ENCODE results near the gene CPEB1. TPM values are rescaled to one million over a fixed set of nuclear protein-coding genes. Genes with fewer than 3 reads are reported as not detected.

The CPEB1 gene
- total and polyA plus RNA-seq, 2 experiments from 2014 or later, result 4.1 to 9.4 TPM

GRCh38 chr15:82554849-82555248 lies 92.3 kb downstream of the CPEB1 start (continued):
- TF ChIP-seq, protein P1, sequence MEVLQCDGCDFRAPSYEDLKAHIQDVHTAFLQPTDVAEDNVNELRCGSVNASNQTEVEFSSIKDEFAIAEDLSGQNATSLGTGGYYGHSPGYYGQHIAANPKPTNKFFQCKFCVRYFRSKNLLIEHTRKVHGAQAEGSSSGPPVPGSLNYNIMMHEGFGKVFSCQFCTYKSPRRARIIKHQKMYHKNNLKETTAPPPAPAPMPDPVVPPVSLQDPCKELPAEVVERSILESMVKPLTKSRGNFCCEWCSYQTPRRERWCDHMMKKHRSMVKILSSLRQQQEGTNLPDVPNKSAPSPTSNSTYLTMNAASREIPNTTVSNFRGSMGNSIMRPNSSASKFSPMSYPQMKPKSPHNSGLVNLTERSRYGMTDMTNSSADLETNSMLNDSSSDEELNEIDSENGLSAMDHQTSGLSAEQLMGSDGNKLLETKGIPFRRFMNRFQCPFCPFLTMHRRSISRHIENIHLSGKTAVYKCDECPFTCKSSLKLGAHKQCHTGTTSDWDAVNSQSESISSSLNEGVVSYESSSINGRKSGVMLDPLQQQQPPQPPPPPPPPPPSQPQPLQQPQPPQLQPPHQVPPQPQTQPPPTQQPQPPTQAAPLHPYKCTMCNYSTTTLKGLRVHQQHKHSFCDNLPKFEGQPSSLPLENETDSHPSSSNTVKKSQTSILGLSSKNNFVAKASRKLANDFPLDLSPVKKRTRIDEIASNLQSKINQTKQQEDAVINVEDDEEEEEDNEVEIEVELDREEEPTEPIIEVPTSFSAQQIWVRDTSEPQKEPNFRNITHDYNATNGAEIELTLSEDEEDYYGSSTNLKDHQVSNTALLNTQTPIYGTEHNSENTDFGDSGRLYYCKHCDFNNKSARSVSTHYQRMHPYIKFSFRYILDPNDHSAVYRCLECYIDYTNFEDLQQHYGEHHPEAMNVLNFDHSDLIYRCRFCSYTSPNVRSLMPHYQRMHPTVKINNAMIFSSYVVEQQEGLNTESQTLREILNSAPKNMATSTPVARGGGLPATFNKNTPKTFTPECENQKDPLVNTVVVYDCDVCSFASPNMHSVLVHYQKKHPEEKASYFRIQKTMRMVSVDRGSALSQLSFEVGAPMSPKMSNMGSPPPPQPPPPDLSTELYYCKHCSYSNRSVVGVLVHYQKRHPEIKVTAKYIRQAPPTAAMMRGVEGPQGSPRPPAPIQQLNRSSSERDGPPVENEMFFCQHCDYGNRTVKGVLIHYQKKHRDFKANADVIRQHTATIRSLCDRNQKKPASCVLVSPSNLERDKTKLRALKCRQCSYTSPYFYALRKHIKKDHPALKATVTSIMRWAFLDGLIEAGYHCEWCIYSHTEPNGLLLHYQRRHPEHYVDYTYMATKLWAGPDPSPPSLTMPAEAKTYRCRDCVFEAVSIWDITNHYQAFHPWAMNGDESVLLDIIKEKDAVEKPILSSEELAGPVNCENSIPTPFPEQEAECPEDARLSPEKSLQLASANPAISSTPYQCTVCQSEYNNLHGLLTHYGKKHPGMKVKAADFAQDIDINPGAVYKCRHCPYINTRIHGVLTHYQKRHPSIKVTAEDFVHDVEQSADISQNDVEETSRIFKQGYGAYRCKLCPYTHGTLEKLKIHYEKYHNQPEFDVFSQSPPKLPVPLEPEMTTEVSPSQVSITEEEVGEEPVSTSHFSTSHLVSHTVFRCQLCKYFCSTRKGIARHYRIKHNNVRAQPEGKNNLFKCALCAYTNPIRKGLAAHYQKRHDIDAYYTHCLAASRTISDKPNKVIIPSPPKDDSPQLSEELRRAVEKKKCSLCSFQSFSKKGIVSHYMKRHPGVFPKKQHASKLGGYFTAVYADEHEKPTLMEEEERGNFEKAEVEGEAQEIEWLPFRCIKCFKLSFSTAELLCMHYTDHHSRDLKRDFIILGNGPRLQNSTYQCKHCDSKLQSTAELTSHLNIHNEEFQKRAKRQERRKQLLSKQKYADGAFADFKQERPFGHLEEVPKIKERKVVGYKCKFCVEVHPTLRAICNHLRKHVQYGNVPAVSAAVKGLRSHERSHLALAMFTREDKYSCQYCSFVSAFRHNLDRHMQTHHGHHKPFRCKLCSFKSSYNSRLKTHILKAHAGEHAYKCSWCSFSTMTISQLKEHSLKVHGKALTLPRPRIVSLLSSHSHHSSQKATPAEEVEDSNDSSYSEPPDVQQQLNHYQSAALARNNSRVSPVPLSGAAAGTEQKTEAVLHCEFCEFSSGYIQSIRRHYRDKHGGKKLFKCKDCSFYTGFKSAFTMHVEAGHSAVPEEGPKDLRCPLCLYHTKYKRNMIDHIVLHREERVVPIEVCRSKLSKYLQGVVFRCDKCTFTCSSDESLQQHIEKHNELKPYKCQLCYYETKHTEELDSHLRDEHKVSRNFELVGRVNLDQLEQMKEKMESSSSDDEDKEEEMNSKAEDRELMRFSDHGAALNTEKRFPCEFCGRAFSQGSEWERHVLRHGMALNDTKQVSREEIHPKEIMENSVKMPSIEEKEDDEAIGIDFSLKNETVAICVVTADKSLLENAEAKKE (CRISPR knock-in tag; IDR thresholded peaks at IDR 0.05), result no peak
- TF ChIP-seq, protein P2, sequence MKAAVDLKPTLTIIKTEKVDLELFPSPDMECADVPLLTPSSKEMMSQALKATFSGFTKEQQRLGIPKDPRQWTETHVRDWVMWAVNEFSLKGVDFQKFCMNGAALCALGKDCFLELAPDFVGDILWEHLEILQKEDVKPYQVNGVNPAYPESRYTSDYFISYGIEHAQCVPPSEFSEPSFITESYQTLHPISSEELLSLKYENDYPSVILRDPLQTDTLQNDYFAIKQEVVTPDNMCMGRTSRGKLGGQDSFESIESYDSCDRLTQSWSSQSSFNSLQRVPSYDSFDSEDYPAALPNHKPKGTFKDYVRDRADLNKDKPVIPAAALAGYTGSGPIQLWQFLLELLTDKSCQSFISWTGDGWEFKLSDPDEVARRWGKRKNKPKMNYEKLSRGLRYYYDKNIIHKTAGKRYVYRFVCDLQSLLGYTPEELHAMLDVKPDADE (IDR thresholded peaks at IDR 0.05), result no peak
- no peak for TF ChIP-seq POLR2AphosphoS5 (IDR thresholded peaks at IDR 0.05; ENCODE audit: low read depth)

GRCh38 chr15:82554351-82554750 lies 92.8 kb downstream of the CPEB1 start:
- Mint-ChIP-seq H3K36me3 (ENCODE audit: low read depth) (no peaks in the 10 kb centered on the region), H3K4me3 (no peak overlapping the region), H3K27ac (no peak overlapping the region), H3K9me3 (no peaks in the 10 kb centered on the region), H3K27me3 (ENCODE audit: insufficient read depth, low read depth, poor library complexity) (no peaks in the 10 kb centered on the region), H3K4me1 (peaks cover 16% of the 10 kb centered on the region)
- DNase-seq (ENCODE audit: low spot score) (no peak), ATAC-seq (no peak)
- H3F3A ChIP-seq (replicated peaks; ENCODE audit: low read depth), result no peaks in the 10 kb centered on the region
- no peaks in the 10 kb centered on the region for H3K79me2 ChIP-seq (replicated peaks; ENCODE audit: insufficient read depth)
- no peak overlapping the region for H3K4me3 ChIP-seq
- H3K27ac ChIP-seq (ENCODE audit: low read depth), result no peak overlapping the region
- no peaks in the 10 kb centered on the region for H3K36me3 ChIP-seq (ENCODE audit: insufficient read depth)
- H2AFZ ChIP-seq, result no peak overlapping the region
- H3K9me2 ChIP-seq (ENCODE audit: insufficient read depth), result no peaks in the 10 kb centered on the region; the same call in 1 of the 2 replicates
- no peak overlapping the region for H3K4me2 ChIP-seq
- H4K20me1 ChIP-seq (replicated peaks; ENCODE audit: insufficient read depth), result no peaks in the 10 kb centered on the region
- H3K4me1 ChIP-seq (ENCODE audit: insufficient read depth), result no peaks in the 10 kb centered on the region
- no peaks in the 10 kb centered on the region for H3K27me3 ChIP-seq (ENCODE audit: insufficient read depth)
- TF ChIP-seq, protein P1 (CRISPR knock-in tag; IDR thresholded peaks at IDR 0.05), result no peak
- TF ChIP-seq EZH2phosphoT487 (IDR thresholded peaks at IDR 0.05; ENCODE audit: unreplicated experiment) (no peak), CREB1 (CRISPR knock-in tag; IDR thresholded peaks at IDR 0.05; ENCODE audit: low read depth) (no peak)
- TF ChIP-seq, protein P2 (IDR thresholded peaks at IDR 0.05), result no peak
